K562 (cell line): ENCODE data around the gene NECTIN4. TPM values are rescaled to one million over a fixed set of nuclear protein-coding genes. Genes with fewer than 3 reads are reported as not detected.

Experiments
- BRD4 ChIP-seq: fragments of 200-600 bp; sonication (generic); IDR thresholded peaks from 2 replicates; pipeline ENCODE4 v1.6.1; 2017; ENCODE audit warnings: inconsistent platforms
- DIDO1 ChIP-seq: fragments of 450-650 bp; IDR thresholded peaks from 2 replicates; pipeline ENCODE4 v1.6.1; 2016; ENCODE audit warnings: low read depth, missing biosample characterization, missing genetic modification characterization
- DMBX1 ChIP-seq: fragments of 250-450 bp; sonication (Bioruptor Pico); IDR thresholded peaks from 2 replicates; pipeline ENCODE4 v1.8.0; 2022; ENCODE audit warnings: inconsistent platforms, mild to moderate bottlenecking, moderate library complexity, borderline replicate concordance
- EP300 ChIP-seq: IDR thresholded peaks from 2 replicates; pipeline ENCODE4 v1.6.1; 2012; ENCODE audit warnings: low read length, improper control_type of control experiment
- KAT2B ChIP-seq: IDR thresholded peaks from one replicate; pipeline ENCODE4 v1.6.1; 2012; ENCODE audit warnings: low read depth, mild to moderate bottlenecking, control low read depth, inconsistent platforms, low read length, moderate library complexity
- KLF10 ChIP-seq: fragments of 250-450 bp; sonication (Bioruptor Pico); IDR thresholded peaks from 2 replicates; pipeline ENCODE4 v1.6.1; 2021; ENCODE audit warnings: matching md5 sums
- PCBP2 ChIP-seq: fragments of 200-400 bp; formaldehyde crosslinking; IDR thresholded peaks from 2 replicates; pipeline ENCODE4 v1.6.1; 2018; ENCODE audit warnings: low read length, low read depth, mild to moderate bottlenecking, moderate library complexity; ENCODE audit not compliant: poor library complexity, severe bottlenecking
- SIN3A ChIP-seq, 2 experiments: fragments of 150-350 bp in 1 of 2; IDR thresholded peaks; 2 replicates each; pipeline ENCODE4 v1.6.1; 2011 to 2016; ENCODE audit warnings: borderline replicate concordance in 2 of 2, low read depth in 2 of 2, low read length in 2 of 2, mild to moderate bottlenecking in 2 of 2, moderate library complexity in 2 of 2; ENCODE audit not compliant: control insufficient read depth in 1 of 2
- ZBTB7A ChIP-seq: IDR thresholded peaks from 2 replicates; pipeline ENCODE4 v1.6.1; 2011; ENCODE audit warnings: low read depth, mild to moderate bottlenecking, low read length, moderate library complexity, borderline replicate concordance; ENCODE audit not compliant: control insufficient read depth
- ZKSCAN1 ChIP-seq: fragments of 150-350 bp; IDR thresholded peaks from 2 replicates; pipeline ENCODE4 v1.6.1; 2016; ENCODE audit warnings: low read depth, low read length
- ZNF121 ChIP-seq: sonication (generic); formaldehyde crosslinking; conservative IDR thresholded peaks from 2 replicates; pipeline ENCODE4 v1.8.0; 2022; ENCODE audit warnings: missing genetic modification reagents
- ZNF253 ChIP-seq: fragments of 250-450 bp; sonication (Bioruptor Pico); conservative IDR thresholded peaks from 2 replicates; pipeline ENCODE4 v1.6.1; 2021; ENCODE audit warnings: mild to moderate bottlenecking
- ZNF449 ChIP-seq: fragments of 250-450 bp; sonication (Bioruptor Pico); IDR thresholded peaks from 2 replicates; pipeline ENCODE4 v1.8.0; 2022; ENCODE audit warnings: moderate library complexity, mild to moderate bottlenecking, inconsistent platforms
- polyA plus RNA-seq, 8 experiments: library from polyadenylated mRNA; depleted of rRNA in 4 of 8; stranded (reverse) in 5 of 8; unstranded in 3 of 8; fragments of >200 nt; fragmentation: Nextera tagmentation in 2 of 8; fragmentation: Illumina TruSeq in 1 of 8; extraction: Ambion mirVana in 2 of 8; extraction: Trizol in 1 of 8; gene quantifications; 2 replicates each; pipeline versions ENCODE4 v1.2.1 to v1.2.3, GENCODE V29; 2011 to 2014; ENCODE audit warnings: inconsistent platforms in 1 of 8, missing spikeins in 1 of 8
- total RNA-seq, 7 experiments: library from RNA; depleted of rRNA in 6 of 7; stranded (reverse); fragments of >200 nt in 6 of 7; fragmentation: Illumina TruSeq in 2 of 7; extraction: Trizol in 2 of 7; gene quantifications; 2 replicates each; pipeline versions ENCODE4 v1.2.1 to v1.2.3, GENCODE V29; 2011 to 2021; ENCODE audit warnings: low replicate concordance in 1 of 7

Gene NECTIN4
- total and polyA plus RNA-seq, 9 of the 15 experiments (the other 6 are each of a cell fraction or from before 2014, with no cell fraction given), result 0.01 to 0.09 TPM; not detected in 7

- TF ChIP-seq ZKSCAN1 (no peak), SIN3A (IDR thresholded peaks at IDR 0.05; ENCODE audit: borderline replicate concordance in 2 of 2, control insufficient read depth in 1 of 2, low read depth in 2 of 2, low read length in 2 of 2) (no peak), PCBP2 (no peak), DIDO1 (no peak), DMBX1 (CRISPR knock-in tag) (no peak), KLF10 (CRISPR knock-in tag) (no peak), ZNF121 (CRISPR knock-in tag) (no peak), KAT2B (no peak), ZNF449 (no peak), ZBTB7A (no peak), ZNF253 (CRISPR knock-in tag) (no peak), BRD4 (no peak), EP300 (no peak)
Measured at GRCh38 chr1:161128591-161129420, 39.4 kb upstream of the NECTIN4 start (continued).
